ENCODE measurements around the gene TMEM259.

TMEM259 gene

GRCh38 chr19:1004204-1004802 is 16.6 kb downstream of the TMEM259 start:
- no peak for DNase-seq (ENCODE audit: low read depth in 3 of 3)

DNA sequence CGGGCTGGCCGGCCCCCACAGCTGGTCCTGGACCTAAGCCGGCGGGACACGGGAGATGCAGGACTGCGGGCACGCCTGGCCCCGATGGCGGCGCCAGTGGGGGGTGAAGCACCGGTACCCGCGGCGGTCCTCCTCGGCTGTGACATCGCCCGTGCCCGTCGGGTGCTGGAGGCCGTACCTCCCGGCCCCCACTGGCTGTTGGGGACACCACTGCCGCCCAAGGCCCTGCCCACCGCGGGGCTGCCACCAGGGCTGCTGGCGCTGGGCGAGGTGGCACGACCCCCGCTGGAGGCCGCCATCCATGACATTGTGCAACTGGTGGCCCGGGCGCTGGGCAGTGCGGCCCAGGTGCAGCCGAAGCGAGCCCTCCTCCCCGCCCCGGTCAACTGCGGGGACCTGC is 17.6 kb downstream of the TMEM259 start:
- DNase-seq (ENCODE audit: low read depth in 3 of 3), result no peak

- DNase-seq (ENCODE audit: low read depth in 3 of 3), result no peak
Observed at GRCh38 chr19:1002600-1002999, 18.3 kb downstream of the TMEM259 start.

- peak; percentile 47 to 67 (median 50) for DNase-seq (ENCODE audit: low read depth in 3 of 3)
Observed at GRCh38 chr19:1001538-1002166, 19.3 kb downstream of the TMEM259 start.

DNA sequence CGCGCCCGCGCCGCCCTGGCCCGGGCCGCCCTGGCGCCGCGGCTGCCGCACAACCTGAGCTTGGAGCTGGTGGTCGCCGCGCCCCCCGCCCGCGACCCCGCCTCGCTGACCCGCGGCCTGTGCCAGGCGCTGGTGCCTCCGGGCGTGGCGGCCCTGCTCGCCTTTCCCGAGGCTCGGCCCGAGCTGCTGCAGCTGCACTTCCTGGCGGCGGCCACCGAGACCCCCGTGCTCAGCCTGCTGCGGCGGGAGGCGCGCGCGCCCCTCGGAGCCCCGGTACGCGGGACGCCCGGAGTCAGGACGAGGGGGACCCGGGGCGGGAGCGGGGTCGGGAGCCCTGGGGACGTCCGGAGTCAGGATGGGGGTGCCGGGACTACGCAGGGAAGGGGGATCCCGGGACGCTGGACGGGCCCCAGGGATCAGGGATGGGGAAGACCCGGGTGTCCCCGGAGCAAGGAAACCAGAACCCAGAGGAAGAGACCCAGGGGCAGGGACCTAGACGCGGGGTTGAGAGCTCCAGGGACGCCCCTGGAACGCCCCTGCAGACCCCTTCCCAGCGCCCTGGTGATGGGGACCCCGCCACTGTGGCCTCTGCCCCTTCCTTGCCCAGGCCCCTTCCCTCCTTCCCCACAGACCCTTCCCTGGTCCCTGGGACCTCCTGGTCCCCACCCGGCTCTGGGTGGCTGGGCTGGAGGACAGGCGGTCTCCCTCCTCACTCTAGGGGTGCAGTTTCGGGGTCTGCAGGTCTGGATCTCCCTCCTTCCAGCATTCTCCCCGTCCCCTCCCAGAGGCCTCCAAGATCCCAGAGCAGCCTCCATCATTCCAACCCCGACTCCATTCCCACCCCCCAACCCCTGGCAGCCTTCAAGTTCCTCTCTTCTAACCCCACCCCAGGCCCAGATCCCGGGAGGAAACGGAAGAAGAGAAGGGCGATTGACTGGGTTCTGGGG is 20.1 kb downstream of the TMEM259 start:
- DNase-seq (ENCODE audit: low read depth in 3 of 3), result no peak

GRCh38 chr19:1000095-1000494 is 20.8 kb downstream of the TMEM259 start, which contains the start of gene GRIN3B:
Gene GRIN3B (plus strand): TSS chr19:1000419. CDS start chr19:1000438, 19 bp downstream.
- peak; percentile 33 to 74 (median 46) for DNase-seq (ENCODE audit: low read depth in 3 of 3)

GRCh38 chr19:999379-999719 is 21.6 kb downstream of the TMEM259 start:
- DNase-seq (ENCODE audit: low read depth in 3 of 3), result no peak

GRCh38 chr19:998064-998463 is 22.9 kb downstream of the TMEM259 start:
- DNase-seq (ENCODE audit: low read depth in 3 of 3), result no peak

DNA sequence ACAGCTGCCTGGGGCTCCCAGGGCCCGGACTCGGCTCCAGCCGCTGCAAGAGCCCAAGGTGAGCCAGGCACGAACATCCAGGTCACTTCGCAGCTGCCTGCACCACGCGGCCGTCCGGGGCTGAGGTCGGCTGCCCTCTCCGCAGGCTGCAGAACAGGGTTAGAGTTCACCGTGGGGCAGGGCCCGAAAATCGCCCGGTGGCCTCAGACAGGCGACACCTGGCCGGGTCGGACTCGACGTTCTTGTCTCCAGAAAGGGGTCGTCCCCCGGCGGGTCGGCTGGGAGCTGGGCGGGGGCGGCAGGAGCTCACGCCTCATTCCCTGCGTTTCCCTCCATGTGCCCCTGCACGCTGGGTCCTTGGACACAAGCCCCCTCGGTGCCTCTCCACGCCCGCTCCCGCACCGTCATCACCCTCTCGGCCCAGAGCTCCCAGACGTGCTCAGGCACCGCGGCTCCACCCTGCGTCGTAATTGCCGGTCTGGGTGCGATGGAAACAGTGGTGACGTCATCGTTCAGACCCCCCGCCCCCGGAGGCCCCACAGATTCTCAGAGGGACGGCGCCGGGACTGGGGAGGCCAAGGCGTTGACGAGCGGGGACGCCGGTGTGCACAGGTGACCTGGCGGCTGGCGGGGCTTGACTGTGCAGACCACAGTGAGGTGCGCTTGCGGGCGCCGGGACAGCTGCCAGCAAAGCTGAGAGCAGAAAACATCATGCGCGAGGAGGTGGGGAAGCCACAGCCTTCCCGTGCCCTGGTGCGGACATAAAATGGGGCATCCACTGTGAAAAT is 24.7 kb downstream of the TMEM259 start:
- DNase-seq (ENCODE audit: low read depth in 3 of 3), result peak in 2 of 3 experiments; percentile 49 to 56

DNA sequence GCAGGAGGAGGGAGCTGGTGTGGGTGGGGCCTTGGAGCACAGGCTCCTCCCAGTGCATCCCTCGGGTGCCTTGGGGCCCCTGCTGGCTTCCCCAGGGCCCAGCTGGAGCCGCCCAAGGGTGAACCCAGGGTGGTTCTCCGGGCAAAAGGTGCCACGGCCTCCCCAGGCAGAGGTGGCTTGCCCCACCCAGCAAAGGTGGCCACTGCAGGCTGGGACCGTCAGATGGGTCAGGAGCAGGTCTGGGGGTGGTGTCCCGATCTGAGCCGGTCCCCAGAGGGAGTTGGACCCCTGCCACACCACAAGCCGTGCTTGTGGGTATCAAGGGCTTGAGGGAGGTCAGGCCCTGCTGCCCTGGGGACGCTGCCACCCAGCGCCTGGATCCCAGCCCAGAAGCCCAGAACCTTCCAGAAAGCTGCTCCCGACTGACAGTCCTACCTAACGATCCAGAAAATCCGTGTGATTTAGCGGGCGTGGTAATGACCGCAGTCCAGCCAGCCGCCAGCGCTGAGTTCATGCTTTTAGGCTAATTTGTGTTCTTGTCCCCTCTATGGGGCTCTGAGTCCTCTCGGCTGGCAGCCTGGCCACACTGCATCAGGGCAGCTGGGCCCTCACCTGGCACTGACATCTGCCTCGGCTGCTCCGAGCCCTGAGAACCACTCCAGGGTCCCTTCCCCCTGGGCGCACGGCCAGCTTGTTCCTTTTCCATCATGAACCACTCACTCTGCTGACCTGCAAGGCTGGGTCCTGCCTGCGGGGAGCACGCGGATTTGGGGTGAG is 25.7 kb downstream of the TMEM259 start:
- DNase-seq (ENCODE audit: low read depth in 3 of 3), result no peak

GRCh38 chr19:994516-994915 is 26.4 kb downstream of the TMEM259 start:
- DNase-seq (ENCODE audit: low read depth in 3 of 3), result no peak

DNA sequence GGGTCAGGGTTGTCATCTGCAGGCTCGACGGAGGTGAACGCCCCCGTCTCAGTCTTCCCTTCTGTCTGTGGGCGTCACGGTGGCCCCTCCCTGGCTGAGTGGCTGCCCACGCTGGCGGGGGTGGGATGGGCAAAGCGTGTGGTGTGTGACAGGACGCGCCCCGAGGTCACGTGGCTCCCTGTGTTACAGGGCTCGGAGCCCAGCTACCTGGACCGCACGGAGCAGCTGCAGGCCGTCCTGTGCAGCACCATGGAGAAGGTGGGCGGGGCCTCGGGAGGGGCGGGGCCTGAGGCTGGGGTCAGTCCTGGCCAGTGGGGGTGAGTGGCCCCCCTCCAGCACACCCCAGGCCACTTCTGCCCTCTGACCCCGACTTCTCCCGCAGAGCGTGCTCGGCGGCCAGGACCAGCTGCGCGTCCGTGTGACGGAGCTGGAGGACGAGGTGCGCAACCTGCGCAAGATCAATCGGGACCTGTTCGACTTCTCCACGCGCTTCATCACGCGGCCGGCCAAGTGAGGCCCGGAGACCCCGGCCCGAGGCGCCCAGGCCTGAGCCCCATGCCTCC is 27.0 kb downstream of the TMEM259 start:
- no peak for DNase-seq (ENCODE audit: low read depth in 3 of 3)

GRCh38 chr19:993361-993830 is 27.5 kb downstream of the TMEM259 start:
- no peak for DNase-seq (ENCODE audit: low read depth in 3 of 3)

DNA sequence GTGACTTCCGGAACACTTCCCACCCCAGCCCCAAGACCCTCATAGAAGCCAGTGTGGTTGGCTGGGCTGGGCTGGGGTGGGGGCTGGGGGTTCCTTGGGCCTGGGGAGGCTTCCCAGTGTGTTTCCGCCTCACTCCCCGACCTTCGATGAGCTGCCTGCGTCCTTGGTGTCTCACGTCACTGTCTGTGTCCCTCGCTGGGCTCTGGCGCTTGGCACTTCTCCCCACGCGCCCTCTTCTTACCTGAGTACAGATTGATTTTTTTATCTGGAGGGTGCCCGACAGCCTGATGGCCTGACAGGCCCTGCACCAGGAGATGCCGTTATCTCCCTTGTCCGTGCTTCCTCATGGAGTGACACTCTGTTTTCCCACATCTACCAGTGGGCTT is 28.3 kb downstream of the TMEM259 start:
- no peak for DNase-seq (ENCODE audit: low read depth in 3 of 3)

- DNase-seq (ENCODE audit: low read depth in 3 of 3), result no peak
Observed at GRCh38 chr19:991932-992669, 28.8 kb downstream of the TMEM259 start.

- peak; percentile 28 to 67 (median 51) for DNase-seq (ENCODE audit: low read depth in 3 of 3)
Observed at GRCh38 chr19:991174-991931, 29.6 kb downstream of the TMEM259 start.

- no peak for DNase-seq (ENCODE audit: low read depth in 3 of 3)
Observed at GRCh38 chr19:990746-991145, 30.2 kb downstream of the TMEM259 start.

- no peak for DNase-seq (ENCODE audit: low read depth in 3 of 3)
Observed at GRCh38 chr19:990119-990571, 30.8 kb downstream of the TMEM259 start.

Measured in stimulated activated CD4-positive, alpha-beta T cell treated with anti-CD3 and anti-CD28 coated beads, TNF-alpha, amount 100 ng/mL, for 24 hours (primary cell).